HAP-1 (cell line): ENCODE results near the gene ZDHHC11B.
"Not testable (repeated sequence)": the region's sequence is repeated elsewhere in the genome, so short reads cannot be mapped to it uniquely, and the experiment has no call there.

Experiments
- DNase-seq, 2 experiments: peaks; one replicate each; pipeline ENCODE4 v3.0.0-alpha.2; 2016 to 2020; ENCODE audit warnings: low spot score in 2 of 2
- H3K27me3 ChIP-seq: fragments of 250-450 bp; sonication (Bioruptor Pico); 2 replicates; pipeline ENCODE4 v1.5.1; 2020; ENCODE audit warnings: low read depth, mild to moderate bottlenecking, moderate library complexity
- H3K36me3 ChIP-seq: fragments of 250-450 bp; sonication (Bioruptor Pico); replicated peaks from 2 replicates; pipeline ENCODE4 v1.5.1; 2020; ENCODE audit warnings: mild to moderate bottlenecking
- H3K4me1 ChIP-seq: fragments of 250-450 bp; sonication (Bioruptor Pico); 2 replicates; pipeline ENCODE4 v1.5.1; 2020; ENCODE audit warnings: mild to moderate bottlenecking
- H3K4me3 ChIP-seq: fragments of 250-450 bp; sonication (Bioruptor Pico); 2 replicates; pipeline ENCODE4 v1.5.1; 2020; ENCODE audit warnings: mild to moderate bottlenecking, moderate library complexity
- H3K9me3 ChIP-seq: fragments of 250-450 bp; sonication (Bioruptor Pico); 2 replicates; pipeline ENCODE4 v1.5.1; 2020; ENCODE audit warnings: mild to moderate bottlenecking, moderate library complexity
- in situ Hi-C: fragments of 300-500 bp; cut with MboI; formaldehyde crosslinking; loops from 3 replicates; pipeline ENCODE4 v1.14.3; 2020; ENCODE audit warnings: low sequenced_read_pairs, inconsistent platforms, mixed read lengths

ZDHHC11B gene

DNA sequence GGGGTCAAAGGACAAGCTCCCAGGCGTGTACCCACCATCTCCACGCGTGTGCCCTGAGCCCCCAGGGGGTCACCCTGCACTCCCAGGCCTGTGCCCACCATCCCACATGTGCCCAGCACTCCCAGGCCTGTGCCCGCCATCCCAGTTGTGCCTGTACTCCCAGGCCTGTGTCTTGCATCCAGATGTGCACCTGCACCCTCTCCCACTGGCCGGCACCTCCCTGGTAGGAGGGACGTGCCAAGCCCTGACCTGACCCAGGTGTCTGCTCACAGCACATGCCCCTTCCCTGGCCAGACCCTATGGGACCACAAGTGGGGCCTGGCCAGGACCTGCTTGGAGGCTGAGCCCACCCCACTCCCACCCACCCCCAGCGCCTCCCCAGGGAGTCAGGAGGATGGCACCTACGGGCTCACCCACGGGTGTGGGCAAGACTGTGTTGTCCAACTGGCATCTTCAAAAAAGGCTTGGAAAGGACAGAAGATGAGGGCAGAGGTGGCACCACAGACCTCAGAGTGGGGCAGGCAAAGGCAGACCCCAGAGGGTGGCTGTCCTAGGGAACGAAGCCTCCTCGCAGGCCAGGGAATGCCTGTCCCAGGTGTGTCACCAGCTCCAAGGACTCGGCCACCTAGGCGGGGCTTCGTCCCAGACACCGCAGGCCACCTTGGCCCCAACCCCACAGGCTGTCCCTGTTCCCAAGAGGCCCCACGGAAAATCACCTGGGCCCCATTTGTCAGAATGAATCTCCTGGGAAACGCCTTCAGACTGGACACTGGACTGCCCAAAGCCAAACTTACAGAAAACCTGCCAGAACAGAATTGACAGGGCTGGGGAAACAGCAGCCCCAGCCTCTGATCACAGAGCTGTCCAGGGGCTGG, 103.0 kb downstream of the ZDHHC11B start:
- DNase-seq, H3K27me3 ChIP-seq, H3K9me3 ChIP-seq, H3K36me3 ChIP-seq, H3K4me1 ChIP-seq, H3K4me3 ChIP-seq: not testable (repeated sequence)
- in situ Hi-C loops, result loop anchor here (5.0 kb wide), 1 partner anchor 96 kb away; no protein-coding TSS in a partner anchor

DNA sequence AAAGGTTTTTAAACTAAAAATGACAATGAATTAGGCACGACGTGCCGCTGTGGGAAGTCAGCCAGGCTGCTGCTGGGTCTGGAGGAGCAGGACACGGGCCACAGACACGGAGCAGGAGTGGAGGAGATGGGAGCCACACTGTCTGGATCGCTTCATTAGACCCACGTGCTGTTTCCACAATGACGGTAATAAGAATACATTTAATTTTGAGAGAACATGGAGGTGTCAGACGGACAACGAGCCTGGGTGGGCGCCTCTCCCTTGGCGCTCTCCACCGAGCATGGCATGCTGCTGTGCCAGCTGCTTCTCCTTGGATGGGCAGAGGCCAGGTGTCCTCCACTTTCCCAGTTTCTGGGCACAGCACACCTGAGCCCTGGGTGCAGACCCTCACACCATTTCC, 103.7 kb downstream of the ZDHHC11B start:
- DNase-seq, H3K4me1 ChIP-seq, H3K4me3 ChIP-seq, H3K27me3 ChIP-seq, H3K9me3 ChIP-seq, H3K36me3 ChIP-seq: not testable (repeated sequence)
- in situ Hi-C loops, result loop anchor here (5.0 kb wide), 1 partner anchor 96 kb away; no protein-coding TSS in a partner anchor

DNA sequence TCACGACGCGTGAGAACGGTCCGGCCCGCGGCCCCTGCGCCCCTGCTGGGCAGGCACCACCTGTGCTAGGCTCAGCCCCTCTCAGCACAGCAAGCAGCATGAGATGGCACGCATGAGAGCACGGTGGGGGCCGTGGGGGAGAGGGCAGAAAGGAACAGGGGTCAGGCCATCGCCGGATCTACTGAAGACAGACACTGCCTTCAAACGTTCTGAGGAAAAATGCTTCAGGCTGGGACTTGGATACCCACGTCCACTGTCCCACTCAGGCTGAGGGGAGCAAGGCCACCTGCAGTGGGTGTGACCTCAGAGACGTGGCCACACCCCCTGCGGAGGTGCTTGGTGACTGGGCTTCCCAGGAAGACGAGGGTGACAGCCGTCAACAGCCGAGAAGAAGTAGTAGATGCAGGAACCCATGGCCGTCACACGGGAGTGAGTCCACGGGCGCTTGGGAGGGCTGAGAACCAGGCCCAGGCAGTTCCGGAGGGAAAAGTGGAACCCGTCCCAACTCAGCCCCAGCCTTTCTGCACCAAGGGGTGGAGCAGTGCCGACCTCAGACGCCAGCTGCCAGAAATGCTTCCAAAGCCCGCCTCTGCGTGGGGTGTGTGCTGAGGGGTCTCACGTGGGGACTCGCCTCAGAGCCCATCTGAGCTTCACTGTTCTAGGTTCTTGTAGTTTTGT, 104.3 kb downstream of the ZDHHC11B start:
- DNase-seq, H3K36me3 ChIP-seq, H3K4me1 ChIP-seq, H3K27me3 ChIP-seq, H3K9me3 ChIP-seq, H3K4me3 ChIP-seq: not testable (repeated sequence)
- in situ Hi-C loops, result loop anchor here (5.0 kb wide), 1 partner anchor 97 kb away; no protein-coding TSS in a partner anchor

DNA sequence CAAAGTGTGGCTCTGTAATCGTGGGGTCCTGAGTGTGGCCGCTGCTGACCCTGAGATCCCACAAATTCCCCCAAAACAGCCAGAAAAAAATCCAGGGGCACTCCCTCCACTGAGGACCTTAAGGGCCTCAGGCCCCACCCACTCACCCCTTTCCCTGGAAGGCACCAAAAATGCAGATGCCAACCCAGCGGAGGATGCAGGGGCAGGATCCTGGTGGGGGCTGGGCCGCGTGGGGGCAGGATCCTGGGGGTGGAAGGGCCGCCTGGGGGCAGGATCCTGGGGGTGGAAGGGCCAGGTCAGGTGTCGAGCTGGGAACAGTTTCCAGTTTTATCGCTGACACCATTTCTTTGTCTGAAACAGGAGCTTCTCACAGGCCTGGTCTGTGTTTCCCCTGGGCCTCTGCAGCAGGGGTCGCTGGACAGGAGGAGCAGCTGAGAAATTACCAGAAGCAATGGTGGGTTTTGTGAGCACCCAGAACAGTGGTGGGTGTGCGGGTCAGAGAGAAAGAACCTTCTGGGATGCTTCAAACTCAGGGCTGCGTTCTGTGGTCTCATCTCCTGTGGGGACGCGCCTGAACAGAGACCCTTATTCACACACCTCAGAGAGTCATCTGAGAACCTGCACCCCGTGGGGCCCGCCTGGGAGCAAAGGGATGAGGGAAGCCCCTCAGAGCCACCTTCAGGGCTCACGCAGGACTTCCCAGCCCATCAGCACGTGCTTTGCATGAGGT, 105.2 kb downstream of the ZDHHC11B start:
- not testable (repeated sequence) for H3K4me1 ChIP-seq, H3K9me3 ChIP-seq, DNase-seq, H3K36me3 ChIP-seq, H3K4me3 ChIP-seq, H3K27me3 ChIP-seq
- in situ Hi-C loops, result loop anchor here (10.0 kb wide), 1 partner anchor 215 kb away; the partner anchor contains the start of genes BRD9 and TRIP13

DNA sequence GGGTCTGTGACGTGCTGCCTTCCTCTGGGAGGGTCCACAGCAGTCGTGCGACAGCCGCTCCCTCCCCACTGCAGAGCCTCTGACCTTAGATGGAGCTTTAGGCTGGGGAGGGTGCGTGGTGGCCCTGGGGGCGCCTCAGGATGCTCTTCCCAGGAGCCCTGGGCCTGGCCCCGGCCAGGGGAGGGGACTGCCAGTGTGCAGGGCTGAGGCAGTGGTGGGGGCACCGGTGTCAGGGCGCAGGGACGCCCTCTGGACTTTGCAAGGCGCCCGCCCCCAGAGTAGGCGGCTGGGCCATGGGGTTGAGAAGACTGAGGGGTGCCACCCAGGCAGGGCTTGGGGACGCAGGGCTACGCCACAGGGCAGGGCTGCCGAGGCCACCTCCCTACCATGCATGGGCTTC, 106.0 kb downstream of the ZDHHC11B start:
- not testable (repeated sequence) for H3K36me3 ChIP-seq, H3K27me3 ChIP-seq, H3K4me1 ChIP-seq, H3K4me3 ChIP-seq, DNase-seq, H3K9me3 ChIP-seq
- in situ Hi-C loops, result loop anchor here (10.0 kb wide), 1 partner anchor 216 kb away; the partner anchor contains the start of genes BRD9 and TRIP13

DNA sequence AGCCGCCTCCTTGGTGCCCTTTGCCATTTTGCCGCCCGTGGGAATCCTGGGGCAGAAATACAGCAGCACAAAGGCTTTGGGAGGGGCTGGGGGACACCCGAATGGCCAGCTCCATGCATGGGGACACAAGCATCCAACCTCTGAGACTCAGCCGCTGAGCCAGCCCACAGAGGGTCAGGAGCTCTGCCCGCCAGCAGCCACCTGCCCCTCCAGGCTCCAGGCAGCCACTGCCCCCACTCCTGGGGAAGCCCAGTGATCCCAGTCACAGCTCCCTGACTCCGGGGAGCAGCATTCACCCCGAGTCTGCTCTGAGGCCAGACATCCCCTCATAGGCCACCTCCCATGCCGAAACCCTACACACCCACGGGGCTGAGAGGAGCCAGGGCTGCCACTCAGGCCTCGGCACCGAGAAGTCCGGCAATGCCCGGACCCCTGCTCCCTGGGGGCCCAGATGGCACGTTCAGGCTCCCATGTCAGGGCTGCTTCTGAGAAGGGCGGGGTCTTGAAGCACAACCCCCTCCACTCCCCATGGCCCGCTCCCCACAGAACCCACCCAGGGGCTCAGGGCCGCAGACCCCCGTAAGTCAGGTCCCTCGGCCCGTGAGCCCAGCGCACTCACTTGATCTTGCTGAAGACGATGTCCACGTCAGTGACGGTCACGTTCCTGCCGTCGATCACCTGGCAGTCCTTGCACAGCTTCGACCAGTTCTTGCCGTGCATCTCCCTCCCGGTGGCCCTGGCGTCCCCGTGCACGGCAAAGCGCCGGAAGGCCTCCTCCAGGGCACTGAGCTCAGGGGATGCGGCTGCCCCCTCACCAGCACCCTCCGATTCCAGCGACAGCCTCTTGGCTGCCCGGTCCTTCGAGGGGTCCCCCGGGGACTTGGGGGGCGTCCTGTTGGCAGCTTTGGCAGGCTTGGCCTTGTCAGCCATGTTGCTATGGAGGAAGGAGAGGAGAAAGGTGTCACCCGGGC, 107.1 kb downstream of the ZDHHC11B start:
- H3K36me3 ChIP-seq, result no peaks in the 10 kb centered on the region
- peaks cover 9% of the 10 kb centered on the region for H3K4me1 ChIP-seq
- in situ Hi-C loops, result loop anchor here (10.0 kb wide), 1 partner anchor 217 kb away; the partner anchor contains the start of genes BRD9 and TRIP13
- no peak overlapping the region for H3K4me3 ChIP-seq
- DNase-seq, result no peak
- no peaks in the 10 kb centered on the region for H3K9me3 ChIP-seq
- H3K27me3 ChIP-seq, result no peaks in the 10 kb centered on the region

DNA sequence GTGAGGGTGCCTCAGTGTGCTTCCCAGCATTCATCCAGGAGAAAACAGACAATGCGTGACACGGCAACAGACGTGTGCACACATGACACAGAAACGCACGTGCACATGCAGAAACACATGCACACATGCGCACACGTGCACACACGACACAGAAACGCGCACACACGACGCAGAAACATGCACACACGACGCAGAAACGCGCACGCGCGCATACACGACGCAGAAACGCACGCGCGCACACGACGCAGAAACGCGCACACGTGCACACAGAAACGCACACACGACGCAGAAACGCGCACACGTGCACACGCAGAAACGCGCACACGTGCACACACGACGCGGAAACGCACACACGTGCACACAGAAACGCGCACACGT, 107.8 kb downstream of the ZDHHC11B start:
- Histone ChIP-seq H3K4me1 (peaks cover 16% of the 10 kb centered on the region), H3K9me3 (no peaks in the 10 kb centered on the region), H3K36me3 (no peaks in the 10 kb centered on the region), H3K27me3 (no peaks in the 10 kb centered on the region), H3K4me3 (no peak overlapping the region)
- DNase-seq, result no peak
- in situ Hi-C loops, result loop anchor here (10.0 kb wide), 1 partner anchor 218 kb away; the partner anchor contains the start of genes BRD9 and TRIP13

DNA sequence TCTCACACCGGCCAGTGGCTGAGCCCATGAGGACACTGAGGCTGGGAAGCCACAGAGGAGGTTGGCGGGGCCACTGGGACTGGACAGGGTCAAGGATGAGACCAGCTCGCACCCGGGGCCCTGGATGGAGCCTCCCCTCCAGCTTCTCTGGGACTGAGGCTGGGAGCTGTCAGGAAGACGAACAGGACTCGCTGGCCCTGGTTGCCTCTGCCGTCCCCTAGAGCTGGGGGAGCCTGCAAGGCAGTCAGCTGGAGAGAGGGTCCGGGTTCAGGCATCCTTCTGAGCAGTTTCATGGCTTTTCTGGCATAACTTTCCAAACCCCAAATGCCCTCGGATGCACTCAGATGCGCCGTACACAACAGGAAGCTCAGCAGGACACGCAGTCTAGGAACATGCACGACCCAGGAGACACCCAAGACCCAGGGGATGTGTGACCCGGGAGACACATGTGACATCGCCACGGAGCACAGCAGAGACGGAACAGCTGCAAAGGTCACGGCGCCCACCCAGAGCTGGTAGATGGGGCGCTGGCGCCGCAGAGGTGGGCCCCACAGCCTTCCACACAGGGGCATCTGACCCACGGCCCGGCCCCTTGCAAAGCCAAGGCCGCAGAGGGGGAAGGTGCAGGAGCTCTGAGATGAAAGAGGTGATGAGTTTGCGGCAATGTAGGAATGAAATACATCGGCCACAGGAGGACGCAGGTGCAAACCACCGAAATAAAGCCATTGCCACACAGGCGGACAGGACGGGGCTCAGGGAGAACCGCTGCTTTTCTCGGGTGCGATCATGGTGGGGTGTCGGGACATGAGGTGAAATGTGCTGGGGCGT, 108.4 kb downstream of the ZDHHC11B start:
- Histone ChIP-seq H3K27me3 (no peaks in the 10 kb centered on the region), H3K36me3 (no peaks in the 10 kb centered on the region), H3K4me3 (no peak overlapping the region), H3K4me1 (peaks cover 16% of the 10 kb centered on the region), H3K9me3 (no peaks in the 10 kb centered on the region)
- DNase-seq, result no peak
- in situ Hi-C loops, result loop anchor here (10.0 kb wide), 1 partner anchor 219 kb away; the partner anchor contains the start of genes BRD9 and TRIP13

DNA sequence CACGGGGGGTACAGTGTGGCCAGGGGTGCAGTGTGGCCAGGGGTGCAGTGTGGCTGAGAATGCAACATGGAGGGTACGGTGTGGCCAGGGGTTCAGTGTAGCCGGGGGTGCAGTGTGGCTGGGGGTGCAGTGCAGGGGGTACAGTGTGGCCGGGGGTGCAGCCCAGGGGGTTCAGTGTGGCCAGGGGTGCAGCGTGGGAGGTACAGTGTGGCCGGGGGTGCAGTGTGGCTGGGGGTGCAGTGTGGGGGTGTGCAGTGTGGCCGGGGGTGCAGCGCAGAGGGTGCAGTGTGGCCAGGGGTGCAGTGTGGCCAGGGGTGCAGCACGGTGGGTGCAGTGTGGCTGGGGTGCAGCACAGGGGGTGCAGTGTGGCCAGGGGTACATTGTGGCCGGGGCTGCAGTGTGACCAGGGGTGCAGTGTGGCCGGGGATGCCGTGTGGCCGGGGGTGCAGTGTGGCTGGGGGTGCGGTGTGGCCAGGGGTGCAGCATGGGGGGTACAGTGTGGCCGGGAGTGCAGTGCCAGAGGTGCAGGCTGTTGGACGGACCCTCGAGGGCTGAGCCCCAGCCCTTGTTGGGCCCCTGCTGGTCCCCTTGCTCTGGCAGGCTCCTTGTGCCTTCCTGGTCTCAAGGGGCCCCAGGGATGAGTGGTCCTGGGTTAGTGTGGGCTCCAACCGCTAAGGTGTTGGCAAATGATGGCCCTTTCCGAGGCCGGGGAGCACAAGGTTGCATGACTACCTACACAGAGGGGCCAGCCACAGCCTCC, 109.2 kb downstream of the ZDHHC11B start:
- in situ Hi-C loops, result loop anchor here (10.0 kb wide), 1 partner anchor 220 kb away; the partner anchor contains the start of genes BRD9 and TRIP13
- Histone ChIP-seq H3K36me3 (no peaks in the 10 kb centered on the region), H3K4me1 (peaks cover 16% of the 10 kb centered on the region), H3K4me3 (no peak overlapping the region), H3K9me3 (no peaks in the 10 kb centered on the region), H3K27me3 (no peaks in the 10 kb centered on the region)
- no peak for DNase-seq

DNA sequence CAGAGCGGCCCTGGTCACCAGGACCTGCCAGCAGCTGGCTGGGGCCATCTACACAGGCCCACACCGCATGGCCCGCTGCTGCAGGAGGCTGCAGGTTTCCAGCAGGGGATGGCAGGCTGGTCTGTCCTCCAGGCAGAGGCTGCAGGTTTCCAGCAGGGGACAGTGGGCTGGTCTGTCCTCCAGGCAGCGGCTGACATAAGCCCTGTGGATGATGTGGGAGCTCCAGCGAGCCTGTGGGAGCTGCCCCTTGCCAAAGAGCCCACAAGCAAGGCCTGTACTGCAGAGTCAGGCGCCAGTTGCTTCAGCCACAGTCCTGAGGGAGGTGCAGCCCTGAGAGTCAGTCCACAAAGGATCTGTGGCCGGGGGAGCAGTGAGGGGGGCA, 109.9 kb downstream of the ZDHHC11B start:
- Histone ChIP-seq H3K36me3 (no peaks in the 10 kb centered on the region), H3K4me3 (no peak overlapping the region), H3K4me1 (peaks cover 16% of the 10 kb centered on the region), H3K27me3 (no peaks in the 10 kb centered on the region), H3K9me3 (no peaks in the 10 kb centered on the region)
- in situ Hi-C loops, result loop anchor here (10.0 kb wide), 1 partner anchor 220 kb away; the partner anchor contains the start of genes BRD9 and TRIP13
- peak in 1 of 2 experiments; percentile 21 for DNase-seq

DNA sequence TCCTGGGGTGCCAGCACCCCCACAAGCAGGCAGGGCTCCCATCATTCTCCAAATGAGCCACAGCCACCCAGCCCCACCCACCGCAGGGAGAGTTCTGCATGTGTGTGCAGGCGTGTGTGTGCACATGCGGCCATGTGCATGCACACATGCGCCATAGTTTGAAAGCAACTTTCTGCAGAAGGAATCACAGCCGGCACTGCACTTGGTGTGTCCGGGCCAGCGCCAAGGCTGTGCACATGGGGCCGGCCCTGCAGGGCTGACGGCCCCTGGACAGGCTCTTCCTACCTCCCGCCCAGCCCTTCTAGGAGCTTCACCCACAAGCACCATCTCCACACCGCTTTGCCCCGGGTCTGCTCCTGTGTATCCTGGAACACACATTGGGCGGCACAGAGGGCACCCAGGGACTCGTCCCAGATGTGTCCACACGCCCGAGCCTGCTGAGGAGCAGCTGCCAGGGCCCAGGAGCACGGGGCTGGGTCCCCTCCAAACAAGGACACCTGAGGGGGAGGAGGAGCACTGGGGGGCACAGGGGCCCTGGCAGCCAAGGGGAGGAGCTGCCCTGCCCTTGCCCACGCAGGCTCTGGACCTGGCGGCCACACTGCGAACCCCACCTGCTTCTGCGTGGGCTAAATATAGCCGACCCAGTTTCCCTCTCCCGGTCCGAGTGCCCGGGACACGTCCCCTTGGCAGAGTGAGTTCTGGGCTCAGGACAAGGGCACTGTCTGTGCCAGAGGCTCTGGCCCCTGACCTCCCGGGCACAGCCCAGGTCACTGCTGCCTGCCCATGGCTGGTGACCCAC, 110.5 kb downstream of the ZDHHC11B start:
- H3K36me3 ChIP-seq, result peaks cover under 1% of the 10 kb centered on the region
- H3K9me3 ChIP-seq, result no peaks in the 10 kb centered on the region
- peak in 1 of 2 experiments; percentile 28 for DNase-seq
- no peaks in the 10 kb centered on the region for H3K27me3 ChIP-seq
- in situ Hi-C loops, result loop anchor here (10.0 kb wide), 1 partner anchor 221 kb away; the partner anchor contains the start of genes BRD9 and TRIP13
- peaks cover 16% of the 10 kb centered on the region for H3K4me1 ChIP-seq
- H3K4me3 ChIP-seq, result no peak overlapping the region
